ENCODE measurements around the gene UMODL1. TPM values are rescaled to one million over a fixed set of nuclear protein-coding genes. Genes with fewer than 3 reads are reported as not detected.

The UMODL1 gene
- total RNA-seq, 1 donor from 2014 or later = not detected

- DNase-seq (ENCODE audit: low spot score in 2 of 2, unreplicated experiment in 2 of 2) = no peak
Measured at GRCh38 chr21:42093186-42093585, 22.1 kb downstream of the UMODL1 start.

GRCh38 chr21:42093991-42094421 is 22.9 kb downstream of the UMODL1 start:
- Mint-ChIP-seq H3K27me3 (ENCODE audit: low read depth) (peaks cover 21% of the 10 kb centered on the region), H3K4me1 (peaks cover 4% of the 10 kb centered on the region), H3K27ac (no peak overlapping the region), H3K4me3 (no peak overlapping the region), H3K36me3 (peaks cover 2% of the 10 kb centered on the region), H3K9me3 (peaks cover 4% of the 10 kb centered on the region)
- DNase-seq (ENCODE audit: low spot score in 2 of 2, unreplicated experiment in 2 of 2) = no peak
- no peak for TF ChIP-seq CTCF (IDR thresholded peaks at IDR 0.05; ENCODE audit: unreplicated experiment)

More at GRCh38 chr21:42093186-42093585, 22.1 kb downstream of the UMODL1 start:
- H3K27ac Mint-ChIP-seq = no peak overlapping the region
- H3K4me1 Mint-ChIP-seq = peaks cover 4% of the 10 kb centered on the region
- H3K27me3 Mint-ChIP-seq (ENCODE audit: low read depth) = peaks cover 23% of the 10 kb centered on the region
- no peak for TF ChIP-seq CTCF (IDR thresholded peaks at IDR 0.05; ENCODE audit: unreplicated experiment)
- peaks cover 4% of the 10 kb centered on the region for H3K9me3 Mint-ChIP-seq
- H3K4me3 Mint-ChIP-seq = no peak overlapping the region
- peaks cover 2% of the 10 kb centered on the region for H3K36me3 Mint-ChIP-seq

GRCh38 chr21:42094811-42095210 is 23.7 kb downstream of the UMODL1 start:
- peaks cover 4% of the 10 kb centered on the region for H3K4me1 Mint-ChIP-seq
- no peak for TF ChIP-seq CTCF (IDR thresholded peaks at IDR 0.05; ENCODE audit: unreplicated experiment)
- peaks cover 2% of the 10 kb centered on the region for H3K36me3 Mint-ChIP-seq
- DNase-seq (ENCODE audit: low spot score in 2 of 2, unreplicated experiment in 2 of 2) = no peak
- H3K9me3 Mint-ChIP-seq = peaks cover 4% of the 10 kb centered on the region
- no peak overlapping the region for H3K27ac Mint-ChIP-seq
- no peak overlapping the region for H3K4me3 Mint-ChIP-seq
- H3K27me3 Mint-ChIP-seq (ENCODE audit: low read depth) = peaks cover 21% of the 10 kb centered on the region

GRCh38 chr21:42095581-42095980 is 24.5 kb downstream of the UMODL1 start:
- Mint-ChIP-seq H3K27me3 (ENCODE audit: low read depth) (peaks cover 18% of the 10 kb centered on the region), H3K36me3 (peaks cover 2% of the 10 kb centered on the region), H3K4me1 (peaks cover 4% of the 10 kb centered on the region), H3K4me3 (no peak overlapping the region), H3K9me3 (peaks cover 4% of the 10 kb centered on the region), H3K27ac (no peak overlapping the region)
- TF ChIP-seq CTCF (IDR thresholded peaks at IDR 0.05; ENCODE audit: unreplicated experiment) = no peak
- no peak for DNase-seq (ENCODE audit: low spot score in 2 of 2, unreplicated experiment in 2 of 2)

GRCh38 chr21:42096566-42096965 is 25.4 kb downstream of the UMODL1 start:
- H3K27me3 Mint-ChIP-seq (ENCODE audit: low read depth) = peaks cover 11% of the 10 kb centered on the region
- no peak for TF ChIP-seq CTCF (IDR thresholded peaks at IDR 0.05; ENCODE audit: unreplicated experiment)
- no peak for DNase-seq (ENCODE audit: low spot score in 2 of 2, unreplicated experiment in 2 of 2)
- peaks cover 2% of the 10 kb centered on the region for H3K36me3 Mint-ChIP-seq
- peaks cover 4% of the 10 kb centered on the region for H3K4me1 Mint-ChIP-seq
- H3K4me3 Mint-ChIP-seq = no peak overlapping the region
- H3K9me3 Mint-ChIP-seq = peaks cover 4% of the 10 kb centered on the region
- H3K27ac Mint-ChIP-seq = no peak overlapping the region

GRCh38 chr21:42097274-42097673 is 26.2 kb downstream of the UMODL1 start:
- peaks cover 4% of the 10 kb centered on the region for H3K9me3 Mint-ChIP-seq
- H3K4me3 Mint-ChIP-seq = no peak overlapping the region
- H3K27ac Mint-ChIP-seq = no peak overlapping the region
- no peak for DNase-seq (ENCODE audit: low spot score in 2 of 2, unreplicated experiment in 2 of 2)
- peaks cover 2% of the 10 kb centered on the region for H3K36me3 Mint-ChIP-seq
- peaks cover 4% of the 10 kb centered on the region for H3K4me1 Mint-ChIP-seq
- TF ChIP-seq CTCF (IDR thresholded peaks at IDR 0.05; ENCODE audit: unreplicated experiment) = no peak
- peaks cover 6% of the 10 kb centered on the region for H3K27me3 Mint-ChIP-seq (ENCODE audit: low read depth)
